Measurements from ENCODE around the gene CARS1.

CARS1 gene

DNA sequence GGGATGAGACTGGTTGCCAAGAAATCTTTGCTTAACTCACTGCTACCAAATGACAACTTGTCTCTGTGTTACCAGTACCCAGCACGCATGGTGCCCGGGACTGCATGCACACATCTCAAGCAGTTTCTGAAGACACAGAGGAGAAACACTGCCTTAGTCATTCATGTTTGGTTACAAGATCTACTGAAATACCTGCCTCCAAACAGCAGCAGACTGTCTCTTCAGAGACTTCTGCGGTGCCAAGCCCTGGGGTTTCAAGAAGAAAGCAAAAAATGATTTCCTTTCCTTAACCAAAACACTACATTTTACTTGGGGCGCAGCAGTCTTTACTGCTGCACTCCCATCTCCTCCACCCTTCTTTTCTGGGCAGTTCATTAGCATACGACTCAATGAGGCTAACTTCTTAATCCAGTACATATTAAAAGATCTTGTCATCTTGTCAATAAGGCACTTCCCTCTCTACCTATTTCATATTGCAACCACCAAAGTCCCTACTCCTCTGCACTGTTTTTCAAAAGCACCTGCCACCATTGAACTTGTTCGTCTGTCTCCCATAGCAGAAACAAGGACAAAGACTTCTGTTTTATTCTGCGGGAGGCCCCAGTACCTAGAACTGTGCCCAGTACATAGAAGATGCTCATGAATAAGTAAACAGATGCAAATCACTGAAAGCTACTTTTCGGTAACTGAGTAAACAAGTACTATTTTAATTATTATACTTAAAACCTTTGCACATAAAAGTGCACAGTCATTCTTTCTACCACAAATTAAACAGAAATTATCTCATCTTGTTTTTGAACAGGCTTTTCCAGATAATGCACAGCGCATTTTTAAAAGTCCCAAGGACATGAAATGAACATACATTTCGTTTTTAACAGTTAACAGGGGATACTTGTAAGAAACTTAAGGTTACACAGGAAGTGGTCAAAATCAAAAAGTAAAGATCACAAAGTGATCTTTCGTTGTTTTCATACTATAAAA is 69.1 kb downstream of the CARS1 start:
- H3K4me3 ChIP-seq: peak overlapping the region; percentile 74 to 89 (median 82); a peak in 14 of 20 replicates
- H4K20me1 ChIP-seq: peaks cover 73 to 88% (median 84%) of the 10 kb centered on the region in 11 experiments
- peaks cover 12 to 58% (median 44%) of the 10 kb centered on the region in 11 experiments; a peak in 21 of 22 replicates for H3K36me3 ChIP-seq
- no peaks in the 10 kb centered on the region for H3K9me3 ChIP-seq (replicated peaks in 1 of 11)
- H3K9ac ChIP-seq: peak overlapping the region; percentile 87 to 97 (median 94); a peak in 20 of 22 replicates
- peaks cover 27 to 44% (median 35%) of the 10 kb centered on the region in 10 experiments for H3K4me1 ChIP-seq
- no peak for TF ChIP-seq Cebpa-rat (IDR thresholded peaks at IDR 0.05)
- peak overlapping the region in 9 of 11 experiments; percentile 8 to 96 (median 90); a peak in 14 of 22 replicates for H3K27ac ChIP-seq
- H3K27me3 ChIP-seq: no peaks in the 10 kb centered on the region
- H3K4me2 ChIP-seq: peak overlapping the region; percentile 77 to 96 (median 88)

GRCh38 chr11:2983908-2984307 is 73.3 kb downstream of the CARS1 start:
- H3K27ac ChIP-seq: no peak overlapping the region
- no peaks in the 10 kb centered on the region for H3K27me3 ChIP-seq
- H3K9me3 ChIP-seq (replicated peaks in 1 of 11): no peaks in the 10 kb centered on the region
- 0 out of 22 replicates have a peak overlapping the region, but pooled peaks of 1 of the 11 experiments have one; percentile 20 for H3K9ac ChIP-seq
- H4K20me1 ChIP-seq: peaks cover 96 to 100% (median 100%) of the 10 kb centered on the region in 11 experiments
- no peak overlapping the region for H3K4me2 ChIP-seq
- H3K4me3 ChIP-seq: no peak overlapping the region
- no peak for TF ChIP-seq Cebpa-rat (IDR thresholded peaks at IDR 0.05)
- peaks cover 19 to 97% (median 73%) of the 10 kb centered on the region in 11 experiments for H3K36me3 ChIP-seq
- peaks cover 13 to 25% (median 15%) of the 10 kb centered on the region in 10 experiments for H3K4me1 ChIP-seq

GRCh38 chr11:2982214-2982613 is 75.0 kb downstream of the CARS1 start:
- Histone ChIP-seq H3K9ac (no peak overlapping the region; a peak in 1 of 22 replicates), H3K4me1 (peaks cover 0 to 8% (median 0%) of the 10 kb centered on the region in 10 experiments; a peak in 6 of 20 replicates), H3K27me3 (no peaks in the 10 kb centered on the region), H4K20me1 (peaks cover 94 to 100% (median 100%) of the 10 kb centered on the region in 11 experiments), H3K36me3 (peaks cover 35 to 97% (median 76%) of the 10 kb centered on the region in 11 experiments), H3K27ac (no peak overlapping the region), H3K4me2 (no peak overlapping the region), H3K4me3 (no peak overlapping the region), H3K9me3 (replicated peaks in 1 of 11) (no peaks in the 10 kb centered on the region)
- TF ChIP-seq Cebpa-rat (IDR thresholded peaks at IDR 0.05): no peak

DNA sequence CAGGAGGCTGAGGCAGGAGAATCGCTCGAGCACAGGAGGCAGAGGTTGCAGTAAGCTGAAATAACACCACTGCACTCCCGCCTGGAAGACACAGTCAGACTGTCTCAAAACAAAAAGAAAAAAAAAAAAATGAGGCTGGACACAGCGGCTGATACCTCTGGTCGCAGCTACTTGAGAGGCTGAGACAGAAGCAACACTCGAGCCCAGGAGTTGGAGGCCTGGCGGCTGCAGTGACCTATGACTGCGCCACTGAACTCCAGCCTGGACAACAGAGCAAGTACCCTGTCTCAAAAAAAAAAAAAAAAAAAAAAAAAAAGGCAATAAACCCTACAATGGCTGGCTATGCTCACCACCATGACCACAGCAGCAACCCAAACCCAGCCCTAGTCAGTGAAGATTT is 76.1 kb downstream of the CARS1 start:
- Histone ChIP-seq H3K36me3 (peaks cover 42 to 97% (median 77%) of the 10 kb centered on the region in 11 experiments), H3K4me3 (no peak overlapping the region), H3K9me3 (replicated peaks in 1 of 11) (no peaks in the 10 kb centered on the region), H3K27ac (no peak overlapping the region), H3K4me2 (no peak overlapping the region), H3K9ac (0 out of 22 replicates have a peak overlapping the region, but pooled peaks of 1 of the 11 experiments have one; percentile 22), H3K27me3 (no peaks in the 10 kb centered on the region), H4K20me1 (peaks cover 95 to 100% (median 100%) of the 10 kb centered on the region in 11 experiments), H3K4me1 (peaks cover 0 to 5% (median 0%) of the 10 kb centered on the region in 10 experiments; a peak in 3 of 20 replicates)
- TF ChIP-seq Cebpa-rat (IDR thresholded peaks at IDR 0.05): no peak

- Histone ChIP-seq H3K4me2 (no peak overlapping the region), H4K20me1 (peaks cover 96 to 100% (median 100%) of the 10 kb centered on the region in 11 experiments), H3K4me1 (peaks cover 0 to 5% (median 0%) of the 10 kb centered on the region in 10 experiments; a peak in 1 of 20 replicates), H3K9me3 (replicated peaks in 1 of 11) (no peaks in the 10 kb centered on the region), H3K27me3 (no peaks in the 10 kb centered on the region), H3K4me3 (no peak overlapping the region), H3K36me3 (peaks cover 50 to 97% (median 82%) of the 10 kb centered on the region in 11 experiments), H3K27ac (no peak overlapping the region), H3K9ac (no peak overlapping the region)
- no peak for TF ChIP-seq Cebpa-rat (IDR thresholded peaks at IDR 0.05)
These were observed 76.9 kb downstream of the CARS1 start for GRCh38 chr11:2980168-2980840.

DNA sequence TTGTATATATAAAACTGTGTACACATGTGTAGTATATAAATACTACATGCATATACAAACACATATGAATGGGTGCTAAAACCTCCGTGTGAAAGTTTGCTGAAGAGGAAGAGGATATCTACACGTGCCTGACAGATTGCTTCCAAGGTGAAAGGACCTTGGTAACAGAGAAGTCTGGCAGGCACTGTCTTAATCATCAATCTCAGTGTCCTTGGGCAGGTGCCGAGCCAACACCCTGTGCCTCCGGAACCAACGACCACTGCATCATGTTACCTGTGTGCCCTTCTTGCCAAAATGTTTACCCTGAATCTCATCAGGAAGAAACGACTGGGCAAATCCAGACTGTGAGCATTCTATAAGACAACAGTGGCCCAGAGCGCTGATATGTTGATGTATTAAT is 80.1 kb downstream of the CARS1 start:
- no peak for TF ChIP-seq Cebpa-rat (IDR thresholded peaks at IDR 0.05)
- Histone ChIP-seq H3K27ac (no peak overlapping the region), H3K4me3 (no peak overlapping the region), H3K27me3 (no peaks in the 10 kb centered on the region), H3K4me1 (0 out of 20 replicates have a peak, but pooled peaks cover 0 to 4% (median 0%) of the 10 kb centered on the region in 10 experiments), H3K36me3 (peaks cover 74 to 97% (median 90%) of the 10 kb centered on the region in 11 experiments), H4K20me1 (peaks cover 93 to 100% (median 100%) of the 10 kb centered on the region in 11 experiments), H3K9ac (no peak overlapping the region), H3K4me2 (no peak overlapping the region), H3K9me3 (replicated peaks in 1 of 11) (no peaks in the 10 kb centered on the region)

- H3K4me3 ChIP-seq: no peak overlapping the region
- H3K9me3 ChIP-seq (replicated peaks in 1 of 11): no peaks in the 10 kb centered on the region
- H3K27me3 ChIP-seq: no peaks in the 10 kb centered on the region
- no peak overlapping the region for H3K27ac ChIP-seq
- peak overlapping the region in 3 of 11 experiments; percentile 6 to 24 (median 20); a peak in 1 of 22 replicates for H3K9ac ChIP-seq
- H3K4me1 ChIP-seq: 0 out of 20 replicates have a peak, but pooled peaks cover 0 to 4% (median 0%) of the 10 kb centered on the region in 10 experiments
- H3K4me2 ChIP-seq: no peak overlapping the region
- H3K36me3 ChIP-seq: peaks cover 81 to 100% (median 92%) of the 10 kb centered on the region in 11 experiments
- no peak; a peak in 1 of 22 replicates for TF ChIP-seq Cebpa-rat (IDR thresholded peaks at IDR 0.05)
- H4K20me1 ChIP-seq: peaks cover 88 to 100% (median 99%) of the 10 kb centered on the region in 11 experiments
These were observed 80.7 kb downstream of the CARS1 start for GRCh38 chr11:2976294-2977063.

- no peaks in the 10 kb centered on the region for H3K27me3 ChIP-seq
- no peak for TF ChIP-seq Cebpa-rat (IDR thresholded peaks at IDR 0.05)
- peaks cover 90 to 100% (median 99%) of the 10 kb centered on the region in 11 experiments for H3K36me3 ChIP-seq
- H3K4me1 ChIP-seq: 0 out of 20 replicates have a peak, but pooled peaks cover 0 to 4% (median 0%) of the 10 kb centered on the region in 10 experiments
- H3K9me3 ChIP-seq (replicated peaks in 1 of 11): no peaks in the 10 kb centered on the region
- H3K27ac ChIP-seq: no peak overlapping the region
- peaks cover 79 to 100% (median 98%) of the 10 kb centered on the region in 11 experiments for H4K20me1 ChIP-seq
- H3K9ac ChIP-seq: no peak overlapping the region
- no peak overlapping the region for H3K4me3 ChIP-seq
- no peak overlapping the region for H3K4me2 ChIP-seq
These were observed 81.6 kb downstream of the CARS1 start for GRCh38 chr11:2975594-2975993.

Data from BLaER1 treated with 17β-estradiol and CSF1 and Interleukin-3, amounts not matched to agents 10 nM and 100 nM (cell line).